GM12878 (cell line): Measurements from ENCODE around the gene NUDT9. TPM values are rescaled to one million over a fixed set of nuclear protein-coding genes. Genes with fewer than 3 reads are reported as not detected.

Source experiments
- ATAC-seq: fragments of 200-7000 bp; cut with Tn5 transposase; 3 replicates; pipeline ENCODE4 v1.9.1; 2020; ENCODE audit warnings: mild to moderate bottlenecking, moderate library complexity
- BruUV-seq: library from RNA; stranded (reverse); fragments of 400-500 nt; replicated peaks from 2 replicates; lab custom pipeline; 2021; lab: Mats Ljungman, UMichigan
- CTCF ChIA-PET: fragments of 300-600 bp; sonication (Branson Sonifier 250); formaldehyde crosslinking; extraction: SDS; loops from one replicate; lab custom pipeline; 2021; ENCODE audit warnings: inconsistent platforms; lab: Yijun Ruan, JAX
- POLR2A ChIA-PET: fragments of 350-600 bp; formaldehyde crosslinking; extraction: SDS; loops from one replicate; lab custom pipeline; 2021; ENCODE audit warnings: inconsistent platforms; lab: Charles Lee
- RAD21 ChIA-PET: fragments of 300-600 bp; sonication (Branson Sonifier 250); formaldehyde crosslinking; loops from one replicate; lab custom pipeline; 2023; ENCODE audit warnings: antibody characterized with exemption; ENCODE audit not compliant: unreplicated experiment; lab: Charles Lee
- SMC1A ChIA-PET: fragments of 300-600 bp; sonication (Branson Sonifier 250); formaldehyde crosslinking; loops from one replicate; lab custom pipeline; 2023; ENCODE audit not compliant: unreplicated experiment, uncharacterized antibody; lab: Charles Lee
- DNase-seq: peaks from one replicate; pipeline ENCODE4 v3.0.0-alpha.2; 2011; ENCODE audit warnings: low read depth, low spot score
- FAIRE-seq: peaks from 3 replicates; lab custom pipeline; 2011; peaks lifted over from hg19 to GRCh38; lab: Jason Lieb, UNC
- H2AFZ ChIP-seq: 2 replicates; pipeline ENCODE4 v1.6.0; 2011; ENCODE audit warnings: low read depth, low read length, control low read depth; ENCODE audit not compliant: control insufficient read depth
- H3K27ac ChIP-seq: 2 replicates; pipeline ENCODE4 v1.5.1; 2011; ENCODE audit warnings: control low read depth; ENCODE audit not compliant: control insufficient read depth, insufficient read depth
- H3K27me3 ChIP-seq, 2 experiments: replicated peaks in 1 of 2; 2 replicates each; pipeline versions ENCODE4 v1.6.0 to v1.6.1; 2011; ENCODE audit warnings: low read length in 1 of 2; ENCODE audit not compliant: control insufficient read depth in 2 of 2, insufficient read depth in 2 of 2
- H3K36me3 ChIP-seq, 2 experiments: 2 replicates each; pipeline ENCODE4 v1.5.1; 2011; ENCODE audit warnings: low read length in 1 of 2; ENCODE audit not compliant: control insufficient read depth in 2 of 2, insufficient read depth in 2 of 2
- H3K4me1 ChIP-seq: 2 replicates; pipeline ENCODE4 v1.6.1; 2011; ENCODE audit warnings: mild to moderate bottlenecking, low read length, moderate library complexity, mixed read lengths; ENCODE audit not compliant: control insufficient read depth, insufficient read depth
- H3K4me2 ChIP-seq: 2 replicates; pipeline ENCODE4 v1.6.0; 2011; ENCODE audit warnings: control low read depth; ENCODE audit not compliant: control insufficient read depth, insufficient read depth
- H3K4me3 ChIP-seq: fragments of 200-600 bp; sonication (generic); 2 replicates; pipeline ENCODE4 v1.5.1; 2016
- H3K79me2 ChIP-seq: 2 replicates; pipeline ENCODE4 v1.6.0; 2011; ENCODE audit warnings: low read length; ENCODE audit not compliant: control insufficient read depth, insufficient read depth
- H3K9ac ChIP-seq: 2 replicates; pipeline ENCODE4 v1.8.0; 2011; ENCODE audit warnings: low read length, control low read depth, mixed read lengths; ENCODE audit not compliant: control insufficient read depth, insufficient read depth
- H3K9me3 ChIP-seq: replicated peaks from 3 replicates; pipeline ENCODE4 v1.5.1; 2011; ENCODE audit warnings: mild to moderate bottlenecking, low read length; ENCODE audit not compliant: control insufficient read depth, insufficient read depth
- H4K20me1 ChIP-seq: 2 replicates; pipeline ENCODE4 v1.6.0; 2011; ENCODE audit not compliant: control insufficient read depth, insufficient read depth
- ATF2 ChIP-seq: IDR thresholded peaks from 2 replicates; pipeline ENCODE4 v1.6.1; 2012; ENCODE audit warnings: low read length, inconsistent platforms
- EGR1 ChIP-seq, 2 experiments: IDR thresholded peaks; 1 replicate in 1 of 2; 2 replicates in 1 of 2; pipeline ENCODE4 v1.6.1; 2011 to 2012; ENCODE audit warnings: low read depth in 2 of 2, low read length in 2 of 2, borderline replicate concordance in 1 of 2, mild to moderate bottlenecking in 1 of 2, moderate library complexity in 1 of 2
- GABPA ChIP-seq: IDR thresholded peaks from 2 replicates; pipeline ENCODE4 v1.6.1; 2014; ENCODE audit warnings: antibody characterized with exemption, low read depth, mild to moderate bottlenecking, inconsistent platforms
- PAX8 ChIP-seq: fragments of 450-650 bp; IDR thresholded peaks from 2 replicates; pipeline ENCODE4 v1.6.1; 2017; ENCODE audit warnings: mild to moderate bottlenecking, moderate library complexity
- SPI1 ChIP-seq: IDR thresholded peaks from 2 replicates; pipeline ENCODE4 v1.6.1; 2011; ENCODE audit warnings: low read depth, mild to moderate bottlenecking, low read length, moderate library complexity, borderline replicate concordance; ENCODE audit not compliant: insufficient read depth
- SREBF2 ChIP-seq: IDR thresholded peaks from 2 replicates; pipeline ENCODE4 v1.6.1; 2012; ENCODE audit warnings: mild to moderate bottlenecking, low read length
- ZBTB11 ChIP-seq: fragments of 450-650 bp; formaldehyde crosslinking; IDR thresholded peaks from 2 replicates; pipeline ENCODE4 v1.5.0; 2022; ENCODE audit warnings: mild to moderate bottlenecking, missing genetic modification characterization
- WGBS: methylation state at CpG from one replicate; pipeline ENCODE4 v1.1.6; 2016; ENCODE audit warnings: low lambda C conversion rate; ENCODE audit not compliant: insufficient replicate concordance, insufficient coverage; ENCODE audit errors: missing lambda C conversion rate; 5-methylcytosine and 5-hydroxymethylcytosine counted together
- in situ Hi-C: fragments of 300-500 bp; cut with MboI; formaldehyde crosslinking; loops from 9 replicates; pipeline ENCODE4 v1.14.3; 2018; ENCODE audit warnings: mixed read lengths
- intact Hi-C: fragments of 100-400 bp; cut with micrococcal nuclease; formaldehyde crosslinking; loops from one replicate; pipeline ENCODE4 v1.14.2; 2022; ENCODE audit not compliant: unreplicated experiment
- polyA plus RNA-seq, 11 experiments: library from polyadenylated mRNA; depleted of rRNA in 4 of 11; unstranded in 6 of 11; stranded (reverse) in 5 of 11; fragments of >200 nt; fragmentation: Nextera tagmentation in 4 of 11; fragmentation: Illumina TruSeq in 1 of 11; extraction: Ambion mirVana in 4 of 11; extraction: Trizol in 1 of 11; gene quantifications; 1 replicate in 1 of 11; 2 replicates in 10 of 11; pipeline versions ENCODE4 v1.2.1 to v1.2.3, GENCODE V29; 2011 to 2016; ENCODE audit warnings: inconsistent platforms in 2 of 11, missing spikeins in 2 of 11, low read depth in 1 of 11
- total RNA-seq, 4 experiments: library from RNA; depleted of rRNA in 3 of 4; stranded (reverse); fragments of >200 nt in 3 of 4; fragmentation: Illumina TruSeq in 1 of 4; extraction: Trizol in 1 of 4; gene quantifications; 2 replicates each; pipeline versions ENCODE4 v1.2.1 to v1.2.3, GENCODE V29; 2013 to 2021

NUDT9 gene
- total and polyA plus RNA-seq, 10 of the 15 experiments (the other 5 are each of a cell fraction or from before 2014, with no cell fraction given), result 8.4 to 28.3 (median 14.6) TPM

GRCh38 chr4:87405211-87405820, 17.1 kb upstream of the NUDT9 start:
- H3K4me2 ChIP-seq, result no peak overlapping the region
- peaks cover 2% of the 10 kb centered on the region; the same call in 2 of the 3 replicates for H3K9me3 ChIP-seq
- H3K27me3 ChIP-seq, result no peaks in the 10 kb centered on the region
- no peak overlapping the region for H2AFZ ChIP-seq
- no peak for ATAC-seq
- in situ Hi-C loops, result no loop called here
- no peaks in the 10 kb centered on the region for H3K4me1 ChIP-seq
- BruUV-seq, result no TSS peak
- no peak for DNase-seq
- no peak overlapping the region for H3K9ac ChIP-seq
- no peak for TF ChIP-seq SREBF2
- H3K27ac ChIP-seq, result no peak overlapping the region
- H3K36me3 ChIP-seq, result no peaks in the 10 kb centered on the region
- no peaks in the 10 kb centered on the region for H4K20me1 ChIP-seq
- no peak overlapping the region for H3K4me3 ChIP-seq
- no peak for FAIRE-seq
- POLR2A ChIA-PET, result no interaction called here
- RAD21 ChIA-PET, result no interaction called here
- SMC1A ChIA-PET, result interaction anchor here (0.6 to 1.2 kb wide), 2 partner anchors 8 to 12 kb away, joined by 3 read pairs; no protein-coding TSS in a partner anchor
- 84% methylated on average over 5 of the region's 5 CpGs for WGBS
- no peaks in the 10 kb centered on the region for H3K79me2 ChIP-seq
- intact Hi-C loops, result no loop called here
- CTCF ChIA-PET, result no interaction called here

GRCh38 chr4:87406462-87406861, 15.9 kb upstream of the NUDT9 start:
- Histone ChIP-seq H3K4me3 (no peak overlapping the region), H3K9ac (no peak overlapping the region), H3K36me3 (no peaks in the 10 kb centered on the region), H2AFZ (peak overlapping the region; percentile 93), H3K4me1 (no peaks in the 10 kb centered on the region), H3K4me2 (0 out of 2 replicates have a peak overlapping the region, but pooled peaks have one; percentile 49), H3K27ac (no peak overlapping the region), H3K27me3 (no peaks in the 10 kb centered on the region), H3K79me2 (no peaks in the 10 kb centered on the region), H4K20me1 (no peaks in the 10 kb centered on the region), H3K9me3 (no peaks in the 10 kb centered on the region)
- ChIA-PET SMC1A (interaction anchor here (0.7 to 1.7 kb wide), 6 partner anchors 8 to 37 kb away, joined by 3 to 4 read pairs (median 3); partner anchors contain the start of gene NUDT9), CTCF (interaction anchor here (0.8 to 1.6 kb wide), 2 partner anchors 14 to 31 kb away, joined by 3 to 7 read pairs; no protein-coding TSS in a partner anchor), POLR2A (interaction anchor here (1.1 kb wide), 1 partner anchor 15 kb away, joined by 6 read pairs; the partner anchor contains the start of gene HSD17B11), RAD21 (interaction anchor here (1.4 kb wide), 1 partner anchor 9 kb away, joined by 3 read pairs; no protein-coding TSS in a partner anchor)
- no peak for FAIRE-seq
- intact Hi-C loops (no loop called here), in situ Hi-C loops (no loop called here)
- no TSS peak for BruUV-seq
- ATAC-seq, result peak; percentile 69
- WGBS, result 37% methylated on average over 6 of the region's 6 CpGs
- no peak for DNase-seq
- TF ChIP-seq EGR1 (IDR thresholded peaks at IDR 0.05; ENCODE audit: borderline replicate concordance in 1 of 2, low read depth in 2 of 2, low read length in 2 of 2) (no peak), PAX8 (no peak), SPI1 (peak; percentile 49; the same call in 1 of the 2 replicates), GABPA (peak; percentile 85), ZBTB11 (peak; percentile 52; the same call in 1 of the 2 replicates), ATF2 (no peak)
